K562 (cell line): ENCODE measurements around the gene MAP3K13. TPM values are rescaled to one million over a fixed set of nuclear protein-coding genes. Genes with fewer than 3 reads are reported as not detected.

Experiments
- BHLHE40 ChIP-seq: IDR thresholded peaks from 2 replicates; pipeline ENCODE4 v1.6.1; 2011; ENCODE audit warnings: low read length, improper control_type of control experiment
- CHD2 ChIP-seq: IDR thresholded peaks from 2 replicates; pipeline ENCODE4 v1.6.1; 2011; ENCODE audit warnings: low read depth, low read length
- E2F1 ChIP-seq: sonication (generic); formaldehyde crosslinking; IDR thresholded peaks from 2 replicates; pipeline ENCODE4 v1.8.1; 2023; ENCODE audit warnings: mild to moderate bottlenecking, missing genetic modification reagents, moderate library complexity
- ESRRA ChIP-seq: fragments of 450-650 bp; IDR thresholded peaks from 2 replicates; pipeline ENCODE4 v1.6.1; 2014; ENCODE audit warnings: low read depth, mild to moderate bottlenecking, moderate library complexity, borderline replicate concordance
- GTF2F1 ChIP-seq: IDR thresholded peaks from 2 replicates; pipeline ENCODE4 v1.6.1; 2011; ENCODE audit warnings: low read depth, low read length, improper control_type of control experiment
- HMBOX1 ChIP-seq: sonication (generic); IDR thresholded peaks from 2 replicates; pipeline ENCODE4 v1.6.1; 2016
- MCM7 ChIP-seq, 2 experiments: fragments of 450-650 bp; IDR thresholded peaks; 2 replicates each; pipeline ENCODE4 v1.6.1; 2016 to 2018
- NFATC3 ChIP-seq: fragments of 450-650 bp; IDR thresholded peaks from 2 replicates; pipeline ENCODE4 v1.6.1; 2017; ENCODE audit warnings: mild to moderate bottlenecking
- NFXL1 ChIP-seq: fragments of 450-650 bp; formaldehyde crosslinking; IDR thresholded peaks from 2 replicates; pipeline ENCODE4 v1.4.0; 2021; ENCODE audit warnings: mild to moderate bottlenecking
- NUFIP1 ChIP-seq: fragments of 450-650 bp; IDR thresholded peaks from 2 replicates; pipeline ENCODE4 v1.6.1; 2018; ENCODE audit not compliant: partially characterized antibody
- SIN3A ChIP-seq, 2 experiments: fragments of 150-350 bp in 1 of 2; IDR thresholded peaks; 2 replicates each; pipeline ENCODE4 v1.6.1; 2011 to 2016; ENCODE audit warnings: borderline replicate concordance in 2 of 2, low read depth in 2 of 2, low read length in 2 of 2, mild to moderate bottlenecking in 2 of 2, moderate library complexity in 2 of 2; ENCODE audit not compliant: control insufficient read depth in 1 of 2
- SRF ChIP-seq, 2 experiments: fragments of 250-450, 450-650 bp in 1 of 2; sonication (Bioruptor Pico) in 1 of 2; sonication (generic) in 1 of 2; formaldehyde crosslinking; IDR thresholded peaks; 2 replicates each; pipeline versions ENCODE4 v1.5.0 to v1.5.1; 2020 to 2022; ENCODE audit warnings: mild to moderate bottlenecking in 1 of 2, missing genetic modification reagents in 1 of 2
- SRSF1 ChIP-seq: fragments of 200-400 bp; formaldehyde crosslinking; IDR thresholded peaks from 2 replicates; pipeline ENCODE4 v1.6.1; 2017; ENCODE audit warnings: mild to moderate bottlenecking, low read depth, low read length, moderate library complexity
- TEAD4 ChIP-seq, 2 experiments: sonication (generic) in 1 of 2; formaldehyde crosslinking in 1 of 2; IDR thresholded peaks; 2 replicates each; pipeline versions ENCODE4 v1.6.1 to v1.8.0; 2012 to 2022; ENCODE audit warnings: borderline replicate concordance in 1 of 2, inconsistent platforms in 1 of 2, low read length in 1 of 2, mild to moderate bottlenecking in 1 of 2, missing genetic modification reagents in 1 of 2
- THAP7 ChIP-seq: fragments of 250-450 bp; sonication (Bioruptor Pico); IDR thresholded peaks from 2 replicates; pipeline ENCODE4 v1.5.0; 2021
- ZBTB7A ChIP-seq: IDR thresholded peaks from 2 replicates; pipeline ENCODE4 v1.6.1; 2011; ENCODE audit warnings: low read depth, mild to moderate bottlenecking, low read length, moderate library complexity, borderline replicate concordance; ENCODE audit not compliant: control insufficient read depth
- ZC3H11A ChIP-seq: IDR thresholded peaks from 2 replicates; pipeline ENCODE4 v1.6.1; 2012; ENCODE audit warnings: low read depth, low read length, improper control_type of control experiment
- ZHX1 ChIP-seq: fragments of 150-350 bp; conservative IDR thresholded peaks from 2 replicates; pipeline ENCODE4 v1.6.1; 2014; ENCODE audit warnings: low read length
- ZNF239 ChIP-seq: fragments of 250-450 bp; sonication (Bioruptor Pico); IDR thresholded peaks from 2 replicates; pipeline ENCODE4 v1.4.0; 2020; ENCODE audit warnings: mild to moderate bottlenecking
- ZNF274 ChIP-seq: IDR thresholded peaks from 2 replicates; pipeline ENCODE4 v1.6.1; 2011; ENCODE audit warnings: low read depth, mild to moderate bottlenecking, low read length, moderate library complexity, borderline replicate concordance
- ZNF41 ChIP-seq: fragments of 250-450 bp; sonication (Bioruptor Pico); conservative IDR thresholded peaks from 2 replicates; pipeline ENCODE4 v1.4.0; 2020; ENCODE audit warnings: mild to moderate bottlenecking
- polyA plus RNA-seq, 8 experiments: library from polyadenylated mRNA; depleted of rRNA in 4 of 8; stranded (reverse) in 5 of 8; unstranded in 3 of 8; fragments of >200 nt; fragmentation: Nextera tagmentation in 2 of 8; fragmentation: Illumina TruSeq in 1 of 8; extraction: Ambion mirVana in 2 of 8; extraction: Trizol in 1 of 8; gene quantifications; 2 replicates each; pipeline versions ENCODE4 v1.2.1 to v1.2.3, GENCODE V29; 2011 to 2014; ENCODE audit warnings: inconsistent platforms in 1 of 8, missing spikeins in 1 of 8
- total RNA-seq, 7 experiments: library from RNA; depleted of rRNA in 6 of 7; stranded (reverse); fragments of >200 nt in 6 of 7; fragmentation: Illumina TruSeq in 2 of 7; extraction: Trizol in 2 of 7; gene quantifications; 2 replicates each; pipeline versions ENCODE4 v1.2.1 to v1.2.3, GENCODE V29; 2011 to 2021; ENCODE audit warnings: low replicate concordance in 1 of 7

Gene MAP3K13
- total and polyA plus RNA-seq, 9 of the 15 experiments (the other 6 are each of a cell fraction or from before 2014, with no cell fraction given) = 0.04 to 0.32 (median 0.15) TPM; not detected in 2

- TF ChIP-seq SRF (CRISPR knock-in tag; IDR thresholded peaks at IDR 0.05) (peak in 1 of 2 experiments; percentile 56; a peak in 2 of 4 replicates), SRSF1 (no peak), ZNF274 (no peak), ZC3H11A (peak; percentile 95), THAP7 (CRISPR knock-in tag) (peak; percentile 89; the same call in 1 of the 2 replicates), ZNF41 (CRISPR knock-in tag) (no peak), SIN3A (IDR thresholded peaks at IDR 0.05; ENCODE audit: borderline replicate concordance in 2 of 2, control insufficient read depth in 1 of 2, low read depth in 2 of 2, low read length in 2 of 2) (peak; percentile 67 to 89; a peak in 2 of 4 replicates), NFXL1 (CRISPR knock-in tag) (no peak), ZBTB7A (peak; percentile 96), NUFIP1 (no peak), HMBOX1 (no peak), GTF2F1 (peak; percentile 91), E2F1 (CRISPR knock-in tag) (peak; percentile 73), CHD2 (peak; percentile 45; the same call in 1 of the 2 replicates), ESRRA (peak; percentile 47; the same call in 1 of the 2 replicates), BHLHE40 (peak; percentile 61; the same call in 1 of the 2 replicates), NFATC3 (no peak), MCM7 (IDR thresholded peaks at IDR 0.05) (no peak), TEAD4 (IDR thresholded peaks at IDR 0.05; ENCODE audit: low read length) (no peak; the same call in 1 of the 2 replicates), TEAD4 (CRISPR knock-in tag; IDR thresholded peaks at IDR 0.05; ENCODE audit: borderline replicate concordance) (no peak), ZHX1 (no peak), ZNF239 (peak; percentile 28; the same call in 1 of the 2 replicates)
Observed at GRCh38 chr3:185498503-185499396, 135.8 kb downstream of the MAP3K13 start, which contains the start of gene TMEM41A (continued).
